GM13976 (cell line): ENCODE results near the gene SVIL.

Experiments used
- DNase-seq: peaks from one replicate; pipeline ENCODE4 v3.0.0; 2012; ENCODE audit warnings: low spot score
- CTCF ChIP-seq: IDR thresholded peaks from 2 replicates; pipeline ENCODE4 v1.5.1; 2012; ENCODE audit warnings: borderline replicate concordance, mild to moderate bottlenecking; ENCODE audit not compliant: insufficient read depth; ENCODE audit errors: extremely low read depth, missing control alignments, control extremely low read depth
- in situ Hi-C: fragments of 300-500 bp; cut with MboI; formaldehyde crosslinking; loops from one replicate; pipeline ENCODE4 v1.12.0; 2022; ENCODE audit warnings: low sequenced_read_pairs, mixed read lengths, inconsistent platforms; ENCODE audit not compliant: unreplicated experiment

The SVIL gene

GRCh38 chr10:29414501-29414900 is 220.3 kb downstream of the SVIL start:
- DNase-seq = no peak
- in situ Hi-C loops = no loop called here
- no peak for TF ChIP-seq CTCF

GRCh38 chr10:29412485-29412884 is 222.3 kb downstream of the SVIL start:
- in situ Hi-C loops = no loop called here
- DNase-seq = no peak
- no peak for TF ChIP-seq CTCF

- TF ChIP-seq CTCF = no peak
- DNase-seq = no peak
- in situ Hi-C loops = no loop called here
These were observed 223.0 kb downstream of the SVIL start for GRCh38 chr10:29411666-29412315.

- TF ChIP-seq CTCF = no peak
- DNase-seq = peak; percentile 73
- in situ Hi-C loops = no loop called here
These were observed 225.3 kb downstream of the SVIL start for GRCh38 chr10:29409241-29410054.

- in situ Hi-C loops = no loop called here
- TF ChIP-seq CTCF = no peak
- no peak for DNase-seq
These were observed 225.9 kb downstream of the SVIL start for GRCh38 chr10:29408847-29409240.
